Measurements from ENCODE around the gene C19orf12.

GRCh38 chr19:29653398-29653797 is 61.7 kb downstream of the C19orf12 start:
- TF ChIP-seq RARB (CRISPR knock-in tag; IDR thresholded peaks at IDR 0.05) (no peak), TOX (CRISPR knock-in tag; IDR thresholded peaks at IDR 0.05; ENCODE audit: borderline replicate concordance) (no peak), CREB5 (CRISPR knock-in tag; IDR thresholded peaks at IDR 0.05; ENCODE audit: low read depth) (no peak), GLIS3 (CRISPR knock-in tag; IDR thresholded peaks at IDR 0.05) (no peak), ISL1 (CRISPR knock-in tag; IDR thresholded peaks at IDR 0.05) (no peak), CSDC2 (CRISPR knock-in tag; IDR thresholded peaks at IDR 0.05) (no peak), OSR1 (CRISPR knock-in tag; IDR thresholded peaks at IDR 0.05) (no peak), ESRRG (CRISPR knock-in tag; IDR thresholded peaks at IDR 0.05) (no peak)

Measured in SK-N-SH treated with all-trans-retinoic acid at 6 μM for 48 hours (cell line).